IMR-90 (cell line): Measurements from ENCODE around the gene ALDH2. TPM values are rescaled to one million over a fixed set of nuclear protein-coding genes. Genes with fewer than 3 reads are reported as not detected.

Experiments used
- ATAC-seq: fragments of 200-7000 bp; cut with Tn5 transposase; 2 replicates; pipeline ENCODE4 v1.9.1; 2020; ENCODE audit warnings: low read depth, mild to moderate bottlenecking, moderate library complexity
- BruUV-seq: library from RNA; stranded (reverse); fragments of 400-500 nt; replicated peaks from 2 replicates; lab custom pipeline; 2021; lab: Mats Ljungman, UMichigan
- CTCF ChIA-PET: fragments of 300-600 bp; formaldehyde crosslinking; extraction: SDS; loops from one replicate; lab custom pipeline; 2021; ENCODE audit warnings: antibody characterized with exemption; lab: Yijun Ruan, JAX
- POLR2A ChIA-PET: fragments of 300-600 bp; sonication (Branson Sonifier 250); formaldehyde crosslinking; loops from one replicate; lab custom pipeline; 2022; ENCODE audit warnings: antibody characterized with exemption; ENCODE audit not compliant: unreplicated experiment; lab: Charles Lee
- DNase-seq: peaks from one replicate; pipeline ENCODE4 v3.0.0; 2013
- H2AFZ ChIP-seq: replicated peaks from 2 replicates; pipeline ENCODE3; 2013; ENCODE audit warnings: low read length, mild to moderate bottlenecking; ENCODE audit not compliant: poor library complexity
- H2AK5ac ChIP-seq: 2 replicates; pipeline ENCODE4 v1.6.1; 2013; ENCODE audit warnings: low read depth, low read length, inconsistent platforms
- H2AK9ac ChIP-seq: replicated peaks from 2 replicates; pipeline ENCODE3; 2013; ENCODE audit warnings: mild to moderate bottlenecking, low read depth, low read length, moderate library complexity; ENCODE audit not compliant: poor library complexity
- H2BK120ac ChIP-seq: 2 replicates; pipeline ENCODE4 v1.6.1; 2013; ENCODE audit warnings: low read depth, low read length, inconsistent platforms
- H2BK15ac ChIP-seq: 3 replicates; pipeline ENCODE4 v1.6.1; 2013; ENCODE audit warnings: low read depth, low read length, inconsistent platforms
- H2BK20ac ChIP-seq: 2 replicates; pipeline ENCODE4 v1.6.1; 2013; ENCODE audit warnings: low read depth, mild to moderate bottlenecking, inconsistent platforms, low read length, moderate library complexity
- H2BK5ac ChIP-seq: 2 replicates; pipeline ENCODE4 v1.6.1; 2013; ENCODE audit warnings: mild to moderate bottlenecking, low read depth, low read length, inconsistent platforms; ENCODE audit not compliant: poor library complexity, severe bottlenecking
- H3K14ac ChIP-seq: replicated peaks from 2 replicates; pipeline ENCODE4 v1.6.1; 2013; ENCODE audit warnings: low read depth, low read length, inconsistent platforms
- H3K18ac ChIP-seq: 2 replicates; pipeline ENCODE4 v1.6.1; 2013; ENCODE audit warnings: low read depth, low read length, control low read depth
- H3K23ac ChIP-seq: 2 replicates; pipeline ENCODE4 v1.6.1; 2013; ENCODE audit warnings: low read depth, low read length, inconsistent platforms
- H3K27ac ChIP-seq: 2 replicates; pipeline ENCODE4 v1.5.1; 2013; ENCODE audit warnings: mild to moderate bottlenecking, control low read depth, low read length; ENCODE audit not compliant: insufficient read depth
- H3K27me3 ChIP-seq: 2 replicates; pipeline ENCODE4 v1.6.1; 2013; ENCODE audit warnings: low read length; ENCODE audit not compliant: control insufficient read depth, insufficient read depth
- H3K36me3 ChIP-seq: 2 replicates; pipeline ENCODE4 v1.6.1; 2013; ENCODE audit warnings: low read length, mixed read lengths; ENCODE audit not compliant: control insufficient read depth, insufficient read depth
- H3K4ac ChIP-seq: 2 replicates; pipeline ENCODE4 v1.6.1; 2013; ENCODE audit warnings: low read depth, low read length, inconsistent platforms
- H3K4me1 ChIP-seq: 2 replicates; pipeline ENCODE4 v1.6.1; 2013; ENCODE audit warnings: low read length, mixed read lengths; ENCODE audit not compliant: control insufficient read depth, insufficient read depth
- H3K4me2 ChIP-seq: 2 replicates; pipeline ENCODE4 v1.6.1; 2013; ENCODE audit warnings: low read depth, mild to moderate bottlenecking, control low read depth, low read length, moderate library complexity
- H3K4me3 ChIP-seq: 2 replicates; pipeline ENCODE4 v1.5.1; 2013; ENCODE audit warnings: low read depth, mild to moderate bottlenecking, control low read depth, low read length, moderate library complexity; ENCODE audit not compliant: insufficient read depth
- H3K56ac ChIP-seq: 2 replicates; pipeline ENCODE4 v1.6.1; 2013; ENCODE audit warnings: low read length, inconsistent platforms; ENCODE audit not compliant: insufficient read depth; ENCODE audit errors: extremely low read depth
- H3K79me1 ChIP-seq, 2 experiments: 2 replicates each; pipeline ENCODE4 v1.6.1; 2013; ENCODE audit warnings: low read length in 2 of 2, inconsistent platforms in 1 of 2, low read depth in 1 of 2
- H3K9ac ChIP-seq: 2 replicates; pipeline ENCODE4 v1.6.1; 2013; ENCODE audit warnings: low read depth, low read length, control low read depth
- H3K9me1 ChIP-seq: 2 replicates; pipeline ENCODE4 v1.6.1; 2013; ENCODE audit warnings: low read length, inconsistent platforms; ENCODE audit not compliant: insufficient read depth
- H3K9me3 ChIP-seq: 2 replicates; pipeline ENCODE4 v1.6.1; 2013; ENCODE audit warnings: low read length; ENCODE audit not compliant: control insufficient read depth, insufficient read depth
- H4K20me1 ChIP-seq: 2 replicates; pipeline ENCODE4 v1.6.1; 2013; ENCODE audit warnings: low read length, inconsistent platforms; ENCODE audit not compliant: insufficient read depth
- H4K5ac ChIP-seq: 2 replicates; pipeline ENCODE4 v1.6.1; 2013; ENCODE audit warnings: mild to moderate bottlenecking, low read depth, low read length, control low read depth
- H4K8ac ChIP-seq, 2 experiments: 2 replicates each; pipeline ENCODE4 v1.6.1; 2013; ENCODE audit warnings: low read depth in 2 of 2, low read length in 2 of 2, control low read depth in 1 of 2, inconsistent platforms in 1 of 2
- H4K91ac ChIP-seq: 2 replicates; pipeline ENCODE4 v1.6.1; 2013; ENCODE audit warnings: low read depth, low read length, inconsistent platforms; ENCODE audit not compliant: insufficient read depth
- BHLHE40 ChIP-seq: fragments of 150-350 bp; IDR thresholded peaks from 2 replicates; pipeline ENCODE4 v1.6.1; 2016; ENCODE audit warnings: mild to moderate bottlenecking, low read depth, low read length
- CEBPB ChIP-seq: IDR thresholded peaks from 2 replicates; pipeline ENCODE4 v1.6.1; 2012; ENCODE audit warnings: low read depth, low read length, improper control_type of control experiment
- CHD1 ChIP-seq: IDR thresholded peaks from 2 replicates; pipeline ENCODE4 v1.6.1; 2012; ENCODE audit warnings: low read depth, low read length, improper control_type of control experiment
- MAFK ChIP-seq: IDR thresholded peaks from 2 replicates; pipeline ENCODE4 v1.6.1; 2012; ENCODE audit warnings: low read depth, low read length, improper control_type of control experiment
- POLR2A ChIP-seq: IDR thresholded peaks from 2 replicates; pipeline ENCODE4 v1.6.1; 2012; ENCODE audit warnings: mild to moderate bottlenecking, low read depth, low read length
- RAD21 ChIP-seq: IDR thresholded peaks from 2 replicates; pipeline ENCODE4 v1.6.1; 2012; ENCODE audit warnings: low read length, improper control_type of control experiment
- RCOR1 ChIP-seq: IDR thresholded peaks from 2 replicates; pipeline ENCODE4 v1.6.1; 2012; ENCODE audit warnings: mild to moderate bottlenecking, low read length, improper control_type of control experiment; ENCODE audit not compliant: insufficient replicate concordance
- RFX5 ChIP-seq: IDR thresholded peaks from 2 replicates; pipeline ENCODE4 v1.8.0; 2012; ENCODE audit warnings: low read depth, mild to moderate bottlenecking, low read length, moderate library complexity
- WGBS, 2 experiments: methylation state at CpG; one replicate each; pipeline versions ENCODE4 v1.1.5 to v1.1.7; 2013; ENCODE audit warnings: missing lambda C conversion rate in 2 of 2; ENCODE audit not compliant: insufficient read length in 1 of 2; ENCODE audit errors: extremely low coverage in 2 of 2; 5-methylcytosine and 5-hydroxymethylcytosine counted together
- dilution Hi-C: fragments of 300-500 bp; cut with HindIII; formaldehyde crosslinking; loops from one replicate; pipeline ENCODE4 v1.14.3; 2018; ENCODE audit warnings: low sequenced_read_pairs; ENCODE audit not compliant: unreplicated experiment
- in situ Hi-C: fragments of 300-500 bp; cut with MboI; formaldehyde crosslinking; loops from 3 replicates; pipeline ENCODE4 v1.14.3; 2019; ENCODE audit warnings: low sequenced_read_pairs, inconsistent platforms, mixed read lengths
- intact Hi-C: fragments of 100-400 bp; cut with micrococcal nuclease; formaldehyde crosslinking; loops from 2 replicates; pipeline ENCODE4 v1.10.0; 2022
- polyA plus RNA-seq, 3 experiments: library from polyadenylated mRNA; depleted of rRNA; stranded (reverse); fragments of >200 nt; gene quantifications; 2 replicates each; pipeline ENCODE4 v1.2.3, GENCODE V29; 2012; ENCODE audit warnings: low replicate concordance in 1 of 3
- total RNA-seq: library from RNA; depleted of rRNA; stranded (reverse); fragments of >200 nt; gene quantifications from 2 replicates; pipeline ENCODE4 v1.2.3, GENCODE V29; 2012
- TF ChIP-seq, protein P1 (sequence below): conservative IDR thresholded peaks from 2 replicates; pipeline ENCODE4 v1.5.1; 2012; ENCODE audit warnings: mild to moderate bottlenecking, low read depth, low read length, improper control_type of control experiment

The ALDH2 gene
- total and polyA plus RNA-seq, 2 of the 4 experiments (the other 2 are of a cell fraction), result 16.0 to 41.2 TPM

DNA sequence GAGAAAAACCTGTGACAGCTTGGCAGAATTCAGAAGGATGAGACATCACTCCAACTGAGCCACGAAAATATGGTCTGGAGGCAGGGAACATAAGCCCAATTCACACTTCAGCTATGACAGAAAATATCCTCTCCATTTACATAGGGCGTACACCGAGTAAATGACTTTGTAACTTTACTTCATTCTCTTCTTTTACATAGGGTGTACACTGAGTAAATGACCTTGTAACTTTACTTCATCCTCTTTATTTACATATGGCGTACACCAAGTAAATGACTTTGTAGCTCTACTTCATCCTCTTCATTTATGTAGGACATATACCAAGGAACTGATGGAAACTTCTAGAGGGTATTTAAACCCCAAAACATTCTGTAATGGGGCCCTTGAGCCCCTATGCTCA lies 61.2 kb downstream of the ALDH2 start:
- Histone ChIP-seq H3K14ac (no peak overlapping the region), H2BK120ac (no peak overlapping the region), H3K36me3 (no peaks in the 10 kb centered on the region), H3K4me3 (no peak overlapping the region), H2BK5ac (no peak overlapping the region), H3K4ac (no peak overlapping the region), H4K8ac (no peak overlapping the region), H4K20me1 (no peaks in the 10 kb centered on the region), H2AK9ac (no peak overlapping the region), H4K91ac (no peak overlapping the region), H3K56ac (no peak overlapping the region), H3K23ac (no peak overlapping the region), H3K4me2 (no peak overlapping the region), H2BK15ac (no peak overlapping the region), H3K18ac (no peak overlapping the region), H3K9ac (no peak overlapping the region), H3K9me1 (no peaks in the 10 kb centered on the region), H2BK20ac (no peak overlapping the region), H3K9me3 (no peaks in the 10 kb centered on the region), H4K5ac (no peak overlapping the region), H3K79me1 (no peaks in the 10 kb centered on the region), H2AFZ (no peak overlapping the region), H3K27me3 (peaks cover 8% of the 10 kb centered on the region), H3K27ac (no peak overlapping the region), H2AK5ac (no peak overlapping the region), H3K4me1 (no peaks in the 10 kb centered on the region)
- no TSS peak for BruUV-seq
- ATAC-seq (no peak), DNase-seq (no peak)
- WGBS, 2 experiments, result no CpG with 5 or more reads among the region's 4 CpGs
- dilution Hi-C loops, result no loop called here
- POLR2A ChIA-PET, result no interaction called here
- CTCF ChIA-PET, result no interaction called here
- in situ Hi-C loops, result no loop called here
- intact Hi-C loops, result no loop called here
- no peak for TF ChIP-seq RCOR1
- TF ChIP-seq, protein P1, sequence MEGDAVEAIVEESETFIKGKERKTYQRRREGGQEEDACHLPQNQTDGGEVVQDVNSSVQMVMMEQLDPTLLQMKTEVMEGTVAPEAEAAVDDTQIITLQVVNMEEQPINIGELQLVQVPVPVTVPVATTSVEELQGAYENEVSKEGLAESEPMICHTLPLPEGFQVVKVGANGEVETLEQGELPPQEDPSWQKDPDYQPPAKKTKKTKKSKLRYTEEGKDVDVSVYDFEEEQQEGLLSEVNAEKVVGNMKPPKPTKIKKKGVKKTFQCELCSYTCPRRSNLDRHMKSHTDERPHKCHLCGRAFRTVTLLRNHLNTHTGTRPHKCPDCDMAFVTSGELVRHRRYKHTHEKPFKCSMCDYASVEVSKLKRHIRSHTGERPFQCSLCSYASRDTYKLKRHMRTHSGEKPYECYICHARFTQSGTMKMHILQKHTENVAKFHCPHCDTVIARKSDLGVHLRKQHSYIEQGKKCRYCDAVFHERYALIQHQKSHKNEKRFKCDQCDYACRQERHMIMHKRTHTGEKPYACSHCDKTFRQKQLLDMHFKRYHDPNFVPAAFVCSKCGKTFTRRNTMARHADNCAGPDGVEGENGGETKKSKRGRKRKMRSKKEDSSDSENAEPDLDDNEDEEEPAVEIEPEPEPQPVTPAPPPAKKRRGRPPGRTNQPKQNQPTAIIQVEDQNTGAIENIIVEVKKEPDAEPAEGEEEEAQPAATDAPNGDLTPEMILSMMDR, result no peak
- no peak for TF ChIP-seq CHD1
- no peak for TF ChIP-seq CEBPB
- TF ChIP-seq POLR2A, result no peak
- no peak for TF ChIP-seq BHLHE40
- TF ChIP-seq RAD21, result no peak
- no peak for TF ChIP-seq RFX5
- no peak for TF ChIP-seq MAFK
